K562 (cell line): ENCODE results near the gene FOXN1.

Experiments used
- BHLHE40 ChIP-seq: IDR thresholded peaks from 2 replicates; pipeline ENCODE4 v1.6.1; 2011; ENCODE audit warnings: low read length, improper control_type of control experiment
- BRCA1 ChIP-seq, 2 experiments: fragments of 450-650 bp in 1 of 2; sonication (generic) in 1 of 2; formaldehyde crosslinking in 1 of 2; IDR thresholded peaks; 2 replicates each; pipeline versions ENCODE4 v1.5.0 to v1.6.1; 2017 to 2020; ENCODE audit warnings: mild to moderate bottlenecking in 1 of 2, missing genetic modification reagents in 1 of 2
- CTCF ChIP-seq, 3 experiments: IDR thresholded peaks in 2 of 3; conservative IDR thresholded peaks in 1 of 3; 2 replicates each; pipeline ENCODE4 v1.5.1; 2011 to 2012; ENCODE audit warnings: low read length in 3 of 3, mild to moderate bottlenecking in 3 of 3, control low read depth in 2 of 3, improper control_type of control experiment in 1 of 3, inconsistent platforms in 1 of 3, low read depth in 1 of 3, mixed read lengths in 1 of 3, moderate library complexity in 1 of 3; ENCODE audit not compliant: insufficient read depth in 2 of 3
- DMBX1 ChIP-seq: fragments of 250-450 bp; sonication (Bioruptor Pico); IDR thresholded peaks from 2 replicates; pipeline ENCODE4 v1.8.0; 2022; ENCODE audit warnings: inconsistent platforms, mild to moderate bottlenecking, moderate library complexity, borderline replicate concordance
- EZH2 ChIP-seq: IDR thresholded peaks from 2 replicates; pipeline ENCODE4 v1.6.1; 2012; ENCODE audit warnings: low read depth, mild to moderate bottlenecking, inconsistent platforms, low read length, borderline replicate concordance
- KAT2B ChIP-seq: IDR thresholded peaks from one replicate; pipeline ENCODE4 v1.6.1; 2012; ENCODE audit warnings: low read depth, mild to moderate bottlenecking, control low read depth, inconsistent platforms, low read length, moderate library complexity
- MAFF ChIP-seq: IDR thresholded peaks from 2 replicates; pipeline ENCODE4 v1.6.1; 2012; ENCODE audit warnings: low read length, improper control_type of control experiment
- MXI1 ChIP-seq: IDR thresholded peaks from 2 replicates; pipeline ENCODE4 v1.6.1; 2011; ENCODE audit warnings: low read depth, mild to moderate bottlenecking, improper control_type of control experiment, low read length
- NFIC ChIP-seq: fragments of 450-650 bp; IDR thresholded peaks from 2 replicates; pipeline ENCODE4 v1.6.1; 2017; ENCODE audit warnings: mild to moderate bottlenecking, inconsistent platforms
- RFX5 ChIP-seq: IDR thresholded peaks from 2 replicates; pipeline ENCODE4 v1.6.1; 2011; ENCODE audit warnings: low read depth, mild to moderate bottlenecking, improper control_type of control experiment, low read length
- TFE3 ChIP-seq: fragments of 450-650 bp; formaldehyde crosslinking; IDR thresholded peaks from 2 replicates; pipeline ENCODE4 v1.4.0; 2020; ENCODE audit warnings: mild to moderate bottlenecking, mixed read lengths
- ZFP91 ChIP-seq: sonication (generic); formaldehyde crosslinking; IDR thresholded peaks from 2 replicates; pipeline ENCODE4 v1.8.0; 2022; ENCODE audit warnings: mild to moderate bottlenecking, missing genetic modification reagents
- ZNF3 ChIP-seq: fragments of 250-450 bp; sonication (Bioruptor Pico); IDR thresholded peaks from 2 replicates; pipeline ENCODE4 v1.5.0; 2021; ENCODE audit warnings: mild to moderate bottlenecking, moderate library complexity

GRCh38 chr17:28529013-28529400 lies 22.9 kb downstream of the FOXN1 start:
- TF ChIP-seq KAT2B (no peak), CTCF (IDR thresholded peaks at IDR 0.05 in 2 of 3, conservative IDR thresholded peaks at IDR 0.05 in 1 of 3; ENCODE audit: insufficient read depth in 2 of 3, low read depth in 1 of 3, low read length in 3 of 3) (no peak), EZH2 (no peak), ZNF3 (CRISPR knock-in tag) (no peak), NFIC (no peak), DMBX1 (CRISPR knock-in tag) (no peak), TFE3 (no peak), BHLHE40 (no peak), ZFP91 (CRISPR knock-in tag) (no peak), RFX5 (no peak), MXI1 (no peak), BRCA1 (IDR thresholded peaks at IDR 0.05) (no peak), BRCA1 (CRISPR knock-in tag; IDR thresholded peaks at IDR 0.05) (no peak), MAFF (no peak)
